Heart right ventricle (tissue), 16 donors: Measurements from ENCODE around the gene TRIM14. TPM values are rescaled to one million over a fixed set of nuclear protein-coding genes. Genes with fewer than 3 reads are reported as not detected.

Experiments used
- ATAC-seq, 8 donors: fragments of 200-7000 bp; cut with Tn5 transposase; one replicate each; pipeline ENCODE4 v1.9.1; 2020; ENCODE audit warnings: mild to moderate bottlenecking in 8 of 8, moderate library complexity in 8 of 8, moderate number of reproducible peaks in 1 of 8
- DNase-seq, 2 donors: peaks; one replicate each; pipeline ENCODE4 v3.0.0-alpha.2; 2020
- H3K27ac ChIP-seq, 10 donors: fragments of 200-600 bp; sonication (generic) in 2 of 10; one replicate each; pipeline versions ENCODE4 v1.5.0 to v1.8.0; 2020 to 2022; ENCODE audit warnings: mild to moderate bottlenecking in 3 of 10
- H3K27me3 ChIP-seq, 7 donors: fragments of 200-600 bp; one replicate each; pipeline ENCODE4 v1.8.0; 2021 to 2022; ENCODE audit warnings: mild to moderate bottlenecking in 2 of 7
- H3K36me3 ChIP-seq, 9 donors: fragments of 200-600 bp; sonication (generic) in 1 of 9; one replicate each; pipeline versions ENCODE4 v1.5.0 to v1.8.0; 2020 to 2022; ENCODE audit warnings: mild to moderate bottlenecking in 2 of 9
- H3K4me1 ChIP-seq, 9 donors: fragments of 200-600 bp; sonication (generic) in 1 of 9; one replicate each; pipeline versions ENCODE4 v1.5.0 to v1.8.0; 2020 to 2022; ENCODE audit warnings: mild to moderate bottlenecking in 4 of 9
- H3K4me3 ChIP-seq, 10 donors: fragments of 200-600 bp; sonication (generic) in 2 of 10; one replicate each; pipeline versions ENCODE4 v1.5.0 to v1.8.0; 2020 to 2022; ENCODE audit warnings: mild to moderate bottlenecking in 7 of 10, moderate library complexity in 2 of 10
- H3K9me3 ChIP-seq, 11 donors: fragments of 200-600 bp in 10 of 11; sonication (generic) in 2 of 11; one replicate each; pipeline versions ENCODE4 v1.5.0 to v1.8.0; 2013 to 2022; ENCODE audit warnings: mild to moderate bottlenecking in 2 of 11, control low read depth in 1 of 11, moderate library complexity in 1 of 11
- WGBS, 2 donors: extraction: QIAGEN DNeasy Blood & Tissue Kit; methylation state at CpG; one replicate each; pipeline ENCODE4 v1.1.7; 2013; ENCODE audit warnings: inconsistent platforms in 1 of 2; 5-methylcytosine and 5-hydroxymethylcytosine counted together
- intact Hi-C, 10 donors: fragments of 100-400 bp; cut with DNase I; formaldehyde crosslinking; loops; one replicate each; pipeline versions ENCODE4 v1.11.1 to v1.14.2; 2022
- polyA plus RNA-seq, 2 donors: library from polyadenylated mRNA; stranded (reverse); fragments of 200-250 nt; gene quantifications; one replicate each; pipeline ENCODE4 v1.2.3, GENCODE V29; 2013
- total RNA-seq, 10 donors: library from RNA; stranded (reverse); fragmentation: NEBNext Ultra II Directional in 3 of 10; extraction: Animal tissue kit (Norgen Biotek cat#: 25700) in 3 of 10; gene quantifications; one replicate each; pipeline versions ENCODE4 v1.2.1 to v1.2.4, GENCODE V29; 2021 to 2023
- TF ChIP-seq, protein P1 (sequence below), 9 donors: fragments of 200-600 bp; sonication (generic) in 2 of 9; IDR thresholded peaks; one replicate each; pipeline versions ENCODE4 v1.5.0 to v1.8.0; 2021 to 2022; ENCODE audit warnings: antibody characterized with exemption in 9 of 9, mild to moderate bottlenecking in 5 of 9, moderate library complexity in 1 of 9
- donor health status: Arrhythmogenic right ventricular cardiomyopathy.
- donor health status: ischemic (EF 13 %, LVEDD 7.1; RV severe dilation, severe dysfunction).
- donor health status: healthy with polysubstance abuse.
- donor health status: DM: no; HTN: yes; CAD: no.
- donor health status: DM: no; HTN: no; CAD: no.
- donor health status: ischemic (EF 25% LVEDD 6.9; RV normal size, moderate dysfunction).
- donor health status: ischemic (EF 25% LVEDD 5.7; RV mildly dilated, moderate dysfunction).
- donor health status: healthy.
- donor health status: DM: yes; HTN: yes; CAD: no.
- donor health status: Ischemic cardiomyopathy.
- donor health status: ischemic (EF 35%, LVEDD 5.7; RV mildly dilated, moderate dysfunction).
- donor health status: nonischemic (EF 11% LVEDD 7.7; RV severe dilation, severe dysfunction).
- donor health status: DM: yes; HTN: yes; CAD: no.
- donor health status: PGD.
- donor health status: ischemic (EF 29% LVEDD 5.4; RV normal size, mild dysfunction).
- donor health status: nonischemic (EF 23%, LVEDD 6.1; RV moderate dilation, normal function).

TRIM14 gene
- total and polyA plus RNA-seq, 12 donors, result 0.47 to 11.2 (median 1.6) TPM

GRCh38 chr9:98086461-98086860 is 32.6 kb downstream of the TRIM14 start:
- Histone ChIP-seq H3K4me1 (peaks cover 0 to 27% (median 5%) of the 10 kb centered on the region in 9 donors), H3K4me3 (no peak overlapping the region), H3K27ac (no peak overlapping the region), H3K27me3 (peaks cover 0 to 37% (median 7%) of the 10 kb centered on the region in 7 donors), H3K36me3 (peaks cover 0 to 66% (median 17%) of the 10 kb centered on the region in 9 donors), H3K9me3 (no peaks in the 10 kb centered on the region)
- DNase-seq (no peak), ATAC-seq (no peak)
- TF ChIP-seq, protein P1, sequence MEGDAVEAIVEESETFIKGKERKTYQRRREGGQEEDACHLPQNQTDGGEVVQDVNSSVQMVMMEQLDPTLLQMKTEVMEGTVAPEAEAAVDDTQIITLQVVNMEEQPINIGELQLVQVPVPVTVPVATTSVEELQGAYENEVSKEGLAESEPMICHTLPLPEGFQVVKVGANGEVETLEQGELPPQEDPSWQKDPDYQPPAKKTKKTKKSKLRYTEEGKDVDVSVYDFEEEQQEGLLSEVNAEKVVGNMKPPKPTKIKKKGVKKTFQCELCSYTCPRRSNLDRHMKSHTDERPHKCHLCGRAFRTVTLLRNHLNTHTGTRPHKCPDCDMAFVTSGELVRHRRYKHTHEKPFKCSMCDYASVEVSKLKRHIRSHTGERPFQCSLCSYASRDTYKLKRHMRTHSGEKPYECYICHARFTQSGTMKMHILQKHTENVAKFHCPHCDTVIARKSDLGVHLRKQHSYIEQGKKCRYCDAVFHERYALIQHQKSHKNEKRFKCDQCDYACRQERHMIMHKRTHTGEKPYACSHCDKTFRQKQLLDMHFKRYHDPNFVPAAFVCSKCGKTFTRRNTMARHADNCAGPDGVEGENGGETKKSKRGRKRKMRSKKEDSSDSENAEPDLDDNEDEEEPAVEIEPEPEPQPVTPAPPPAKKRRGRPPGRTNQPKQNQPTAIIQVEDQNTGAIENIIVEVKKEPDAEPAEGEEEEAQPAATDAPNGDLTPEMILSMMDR (IDR thresholded peaks at IDR 0.05), result no peak
- intact Hi-C loops, result no loop called here
- WGBS, 2 donors, result 97% methylated on average over 4 of the region's 4 CpGs

DNA sequence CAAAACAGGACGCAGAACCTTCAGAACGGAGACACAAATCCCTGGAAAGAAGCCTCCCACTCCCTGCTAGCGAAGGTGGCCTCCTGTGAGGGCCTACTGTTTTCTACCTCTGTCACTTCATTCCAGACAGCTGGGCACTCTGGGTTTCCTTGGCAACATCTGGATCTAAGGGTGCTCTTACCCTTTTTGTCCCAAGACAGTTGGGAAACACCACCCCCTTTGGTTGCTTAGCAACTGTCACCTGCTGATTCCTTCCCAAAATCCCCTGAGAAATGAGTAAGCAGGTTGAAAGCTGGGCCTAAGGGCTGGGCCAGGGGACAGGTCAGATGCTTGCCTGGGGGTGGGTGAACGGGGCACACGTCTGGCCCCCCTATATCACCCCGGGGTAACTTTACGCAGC is 33.1 kb downstream of the TRIM14 start:
- peaks cover 0 to 32% (median 5%) of the 10 kb centered on the region in 9 donors for H3K4me1 ChIP-seq
- peaks cover 0 to 32% (median 3%) of the 10 kb centered on the region in 7 donors for H3K27me3 ChIP-seq
- H3K36me3 ChIP-seq, result peaks cover 0 to 69% (median 17%) of the 10 kb centered on the region in 9 donors
- ATAC-seq, result no peak
- H3K9me3 ChIP-seq, result no peaks in the 10 kb centered on the region
- no peak for DNase-seq
- TF ChIP-seq, protein P1 (IDR thresholded peaks at IDR 0.05), result no peak
- no peak overlapping the region for H3K4me3 ChIP-seq
- 82 to 87% methylated on average over 7 of the region's 7 CpGs for WGBS, 2 donors
- intact Hi-C loops, result no loop called here
- no peak overlapping the region for H3K27ac ChIP-seq

- peaks cover 0 to 34% (median 5%) of the 10 kb centered on the region in 9 donors for H3K4me1 ChIP-seq
- WGBS, 2 donors, result 95% methylated on average over 4 of the region's 4 CpGs
- peaks cover 0 to 23% (median 0%) of the 10 kb centered on the region in 7 donors for H3K27me3 ChIP-seq
- intact Hi-C loops, result no loop called here
- H3K27ac ChIP-seq, result no peak overlapping the region
- TF ChIP-seq, protein P1 (IDR thresholded peaks at IDR 0.05), result no peak
- ATAC-seq, result no peak
- H3K4me3 ChIP-seq, result no peak overlapping the region
- no peak for DNase-seq
- no peaks in the 10 kb centered on the region for H3K9me3 ChIP-seq
- H3K36me3 ChIP-seq, result peaks cover 0 to 69% (median 20%) of the 10 kb centered on the region in 9 donors
Observed at GRCh38 chr9:98085058-98085457, 34.0 kb downstream of the TRIM14 start.

DNA sequence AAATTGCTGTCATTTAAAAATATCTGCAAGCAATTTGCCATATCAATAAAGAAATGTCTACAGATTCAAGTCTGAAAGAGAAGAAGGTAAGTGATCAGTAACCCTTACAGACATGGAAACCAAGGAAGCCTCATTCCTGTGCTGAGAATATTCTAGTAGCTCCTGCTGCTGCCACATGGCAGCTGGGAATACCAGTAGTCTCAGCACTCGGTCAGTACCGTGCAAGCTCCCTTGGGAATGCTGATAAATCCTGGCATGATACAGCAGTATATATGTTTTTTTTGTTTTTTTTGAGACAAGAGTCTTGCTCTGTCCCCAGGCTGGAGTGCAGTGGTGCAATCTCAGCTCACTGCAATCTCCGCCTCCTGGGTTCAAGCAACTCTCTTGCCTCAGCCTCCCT is 34.6 kb downstream of the TRIM14 start:
- TF ChIP-seq, protein P1 (IDR thresholded peaks at IDR 0.05), result no peak
- H3K36me3 ChIP-seq, result peaks cover 0 to 71% (median 21%) of the 10 kb centered on the region in 9 donors
- peaks cover 0 to 34% (median 5%) of the 10 kb centered on the region in 9 donors for H3K4me1 ChIP-seq
- WGBS, 2 donors, result 77 to 83% methylated on average over 3 of the region's 3 CpGs
- DNase-seq, result no peak
- peaks cover 0 to 17% (median 0%) of the 10 kb centered on the region in 7 donors for H3K27me3 ChIP-seq
- intact Hi-C loops, result no loop called here
- H3K9me3 ChIP-seq, result no peaks in the 10 kb centered on the region
- ATAC-seq, result no peak
- no peak overlapping the region for H3K27ac ChIP-seq
- H3K4me3 ChIP-seq, result no peak overlapping the region
